Activated CD8-positive, alpha-beta memory T cell treated with anti-CD3 and anti-CD28 coated beads for 1 hour (primary cell): ENCODE measurements around the gene RRP7A.
"Not testable (repeated sequence)": the region's sequence is repeated elsewhere in the genome, so short reads cannot be mapped to it uniquely, and the experiment has no call there.

Source experiments
- DNase-seq, 2 donors: peaks; one replicate each; pipeline ENCODE4 v3.0.0-alpha.2; 2020; ENCODE audit warnings: low read depth in 1 of 2; ENCODE audit errors: extremely low read depth in 1 of 2

Gene RRP7A

GRCh38 chr22:42500161-42500835 is 19.3 kb downstream of the RRP7A start:
- peak; percentile 40 to 66 for DNase-seq

GRCh38 chr22:42499773-42500160 is 19.8 kb downstream of the RRP7A start:
- not testable (repeated sequence) for DNase-seq

- DNase-seq: not testable (repeated sequence)
Measured at GRCh38 chr22:42495533-42496141, 24.0 kb downstream of the RRP7A start.

- no peak for DNase-seq
Measured at GRCh38 chr22:42493393-42493792, 26.2 kb downstream of the RRP7A start.

DNA sequence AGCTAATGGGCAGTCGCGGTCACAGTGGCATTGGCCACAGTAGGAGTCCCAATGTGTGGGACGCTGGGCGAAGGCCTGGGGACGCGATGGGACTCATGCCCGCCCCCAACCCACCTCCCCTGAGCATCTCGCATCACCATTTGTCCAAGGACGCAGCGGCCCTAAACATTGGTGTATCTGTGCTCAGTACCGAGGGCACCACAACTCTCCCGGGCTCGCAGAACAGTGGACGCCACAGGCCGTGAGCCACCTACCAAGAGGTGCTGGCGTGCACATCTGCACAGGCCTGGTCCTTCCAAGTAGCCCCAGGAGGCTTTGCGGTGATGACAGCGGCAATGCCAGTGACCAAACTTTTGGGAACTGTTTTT is 27.3 kb downstream of the RRP7A start:
- DNase-seq: no peak

- no peak for DNase-seq
Measured at GRCh38 chr22:42490243-42490832, 29.3 kb downstream of the RRP7A start.

GRCh38 chr22:42489000-42489399 is 30.6 kb downstream of the RRP7A start:
- DNase-seq: no peak

DNA sequence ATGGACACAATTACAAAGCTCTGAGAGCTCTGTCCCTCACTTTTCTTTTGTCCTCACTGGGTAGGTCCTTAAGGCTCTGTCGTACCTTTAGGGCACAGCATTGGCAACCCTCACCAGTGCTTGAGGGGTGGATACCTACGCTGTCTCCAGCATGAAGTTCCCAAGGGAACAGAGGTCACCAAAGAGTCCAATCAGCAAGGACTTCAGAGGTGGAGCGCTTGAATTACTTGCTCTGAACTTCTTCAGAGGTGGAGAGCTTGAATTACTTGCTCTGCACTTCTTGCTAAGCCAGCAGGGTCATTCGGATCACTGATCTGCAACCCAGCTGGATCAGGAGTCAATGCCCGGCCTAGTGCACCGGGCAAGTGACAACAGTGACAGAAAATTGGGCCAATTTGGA is 35.1 kb downstream of the RRP7A start:
- DNase-seq: no peak

GRCh38 chr22:42483610-42484223 is 35.9 kb downstream of the RRP7A start:
- DNase-seq: not testable (repeated sequence)

- no peak for DNase-seq
Measured at GRCh38 chr22:42475122-42475521, 44.5 kb downstream of the RRP7A start.

GRCh38 chr22:42473484-42474193 is 46.0 kb downstream of the RRP7A start:
- DNase-seq: no peak

DNA sequence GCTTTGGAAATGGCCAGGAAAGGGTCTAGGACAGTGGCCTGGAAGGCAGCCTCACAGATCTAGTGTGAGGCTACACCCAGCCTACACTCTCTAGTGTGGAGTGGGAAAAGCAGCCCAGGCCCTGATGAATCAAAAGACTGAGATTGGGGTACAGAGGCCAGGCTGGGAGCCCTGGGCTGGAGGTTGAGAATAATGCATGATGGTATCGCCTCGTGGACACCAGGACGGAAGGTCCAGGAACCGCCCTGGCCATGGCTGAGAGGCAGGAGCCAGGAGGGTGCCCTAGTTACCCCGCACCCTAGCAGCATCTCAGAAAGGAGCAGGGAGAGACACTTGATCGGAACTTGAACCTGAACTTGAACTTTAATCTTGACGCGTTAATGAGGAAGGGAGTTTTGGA is 46.9 kb downstream of the RRP7A start:
- DNase-seq: no peak

DNA sequence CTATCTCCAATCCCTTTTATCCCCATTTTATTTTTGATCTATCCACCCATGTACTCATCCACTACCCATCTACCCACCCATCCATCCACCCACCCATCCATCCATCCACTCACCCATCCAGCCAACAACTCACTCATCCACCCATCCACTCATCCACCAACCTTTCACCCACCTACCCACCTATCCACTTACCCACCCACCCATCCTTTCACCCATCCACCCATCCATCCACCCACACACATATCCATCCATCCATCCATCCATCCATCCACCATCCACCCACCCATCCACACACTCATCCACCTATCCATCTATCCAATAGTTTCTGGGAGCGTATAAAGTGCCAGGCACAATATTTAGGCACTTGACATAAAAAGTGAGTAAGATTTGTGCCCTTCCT is 48.2 kb downstream of the RRP7A start:
- no peak for DNase-seq

- DNase-seq: no peak
Measured at GRCh38 chr22:42470366-42471082, 49.1 kb downstream of the RRP7A start.

GRCh38 chr22:42468841-42469240 is 50.8 kb downstream of the RRP7A start:
- no peak for DNase-seq

DNA sequence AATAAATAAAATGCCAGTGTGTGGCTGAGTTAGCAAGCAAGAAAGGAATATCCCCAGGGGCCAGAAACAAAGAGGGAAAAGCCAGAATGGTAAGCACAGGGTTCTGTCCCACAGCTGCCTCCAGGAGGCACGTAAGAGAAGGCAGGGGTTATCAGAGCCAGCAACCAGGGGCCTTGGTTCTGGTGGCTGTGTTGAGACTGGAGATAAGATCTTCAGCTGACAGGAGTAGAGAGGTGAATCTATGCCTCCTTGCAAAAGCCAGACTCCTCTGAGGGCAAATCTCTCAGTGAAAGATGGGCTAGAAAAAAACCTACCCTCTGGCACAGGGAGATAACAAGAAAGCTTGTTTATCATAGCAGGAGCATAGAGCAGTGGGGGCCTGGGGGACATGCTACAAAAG is 57.6 kb downstream of the RRP7A start:
- no peak for DNase-seq

DNA sequence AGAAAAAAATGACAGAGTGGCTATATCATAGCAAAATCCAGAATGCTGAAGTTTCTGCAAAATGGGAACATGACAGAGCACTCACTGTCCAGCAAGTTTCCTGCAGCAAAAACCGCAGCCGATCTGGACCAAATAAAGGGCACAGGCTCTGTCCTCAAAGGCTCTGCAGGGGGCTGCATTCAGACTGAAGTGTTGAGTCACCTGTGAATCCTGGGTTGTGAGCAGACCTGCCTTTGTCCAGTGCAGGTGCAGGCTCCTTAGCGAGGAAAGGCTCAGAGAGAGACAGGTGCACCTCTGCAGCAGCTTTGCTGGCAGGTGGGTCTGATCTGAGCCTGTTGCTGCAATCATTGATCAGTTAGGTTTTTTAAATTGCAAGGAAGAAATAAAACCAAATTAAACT is 58.1 kb downstream of the RRP7A start:
- no peak for DNase-seq
